T-cell (primary cell): Measurements from ENCODE around the gene PRDM8. TPM values are rescaled to one million over a fixed set of nuclear protein-coding genes. Genes with fewer than 3 reads are reported as not detected.

Experiments used
- ATAC-seq, 4 experiments: fragments of 200-7000 bp in 3 of 4; fragments of 150-1000 bp in 1 of 4; cut with Tn5 transposase; replicated peaks in 1 of 4; 1 replicate in 3 of 4; 2 replicates in 1 of 4; pipeline ENCODE4 v1.10.0; 2021; ENCODE audit warnings: moderate library complexity in 3 of 4, mild to moderate bottlenecking in 2 of 4, moderate number of reproducible peaks in 1 of 4
- CTCF ChIA-PET, 2 donors: fragments of 300-600 bp; sonication (Branson Sonifier 250); formaldehyde crosslinking; loops; one replicate each; lab custom pipeline; 2022; ENCODE audit warnings: antibody characterized with exemption in 2 of 2; lab: Charles Lee
- POLR2A ChIA-PET, 2 donors: fragments of 300-600 bp; sonication (Branson Sonifier 250); formaldehyde crosslinking; loops; one replicate each; lab custom pipeline; 2022; ENCODE audit warnings: antibody characterized with exemption in 2 of 2; lab: Charles Lee
- DNase-seq, 35 experiments: peaks; one replicate each; pipeline versions ENCODE4 v3.0.0 to v3.0.0-alpha.2; 2013 to 2023
- H3K27ac ChIP-seq: one replicate; pipeline ENCODE4 v1.5.1; 2013; ENCODE audit warnings: low read length
- H3K27me3 ChIP-seq, 2 experiments: replicated peaks in 1 of 2; 1 replicate in 1 of 2; 2 replicates in 1 of 2; pipeline versions ENCODE4 v1.6.1 to v1.7.0; 2013; ENCODE audit warnings: low read length in 1 of 2, mixed read lengths in 1 of 2; ENCODE audit not compliant: control insufficient read depth in 2 of 2, insufficient read depth in 2 of 2; ENCODE audit errors: extremely low read depth in 1 of 2
- H3K36me3 ChIP-seq, 2 donors: 1 replicate in 1 of 2; 2 replicates in 1 of 2; pipeline versions ENCODE4 v1.6.1 to v1.7.0; 2013; ENCODE audit warnings: low read length in 1 of 2; ENCODE audit not compliant: control insufficient read depth in 2 of 2, insufficient read depth in 1 of 2; ENCODE audit errors: extremely low read depth in 1 of 2
- H3K4me1 ChIP-seq, 2 experiments: 1 replicate in 1 of 2; 2 replicates in 1 of 2; pipeline versions ENCODE4 v1.6.1 to v1.7.0; 2013; ENCODE audit warnings: low read length in 2 of 2, mixed read lengths in 1 of 2; ENCODE audit not compliant: insufficient read depth in 2 of 2, control insufficient read depth in 1 of 2; ENCODE audit errors: extremely low read depth in 1 of 2
- H3K4me3 ChIP-seq, 2 donors: 1 replicate in 1 of 2; 2 replicates in 1 of 2; pipeline versions ENCODE4 v1.5.1 to v1.7.0; 2013; ENCODE audit warnings: mild to moderate bottlenecking in 2 of 2, low read length in 1 of 2, moderate library complexity in 1 of 2; ENCODE audit not compliant: control insufficient read depth in 1 of 2; ENCODE audit errors: extremely low read depth in 1 of 2
- H3K9me3 ChIP-seq: 2 replicates; pipeline ENCODE4 v1.7.0; 2013
- H3K27ac Mint-ChIP-seq, 2 donors: one replicate each; pipeline ENCODE4 v1.8.0; 2020 to 2021; ENCODE audit warnings: mild to moderate bottlenecking in 2 of 2, mixed read lengths in 2 of 2
- H3K27me3 Mint-ChIP-seq, 2 donors: one replicate each; pipeline ENCODE4 v1.8.0; 2021 to 2022; ENCODE audit warnings: mixed read lengths in 2 of 2
- H3K36me3 Mint-ChIP-seq: one replicate; pipeline ENCODE4 v1.8.0; 2021; ENCODE audit warnings: mixed read lengths
- H3K4me1 Mint-ChIP-seq, 3 donors: one replicate each; pipeline ENCODE4 v1.8.0; 2020 to 2022; ENCODE audit warnings: mixed read lengths in 3 of 3, mild to moderate bottlenecking in 1 of 3
- H3K4me3 Mint-ChIP-seq, 3 donors: one replicate each; pipeline ENCODE4 v1.8.0; 2020 to 2022; ENCODE audit warnings: mild to moderate bottlenecking in 3 of 3, mixed read lengths in 3 of 3, moderate library complexity in 3 of 3
- H3K9me3 Mint-ChIP-seq, 3 donors: one replicate each; pipeline ENCODE4 v1.8.0; 2020 to 2022; ENCODE audit warnings: mixed read lengths in 3 of 3
- WGBS: methylation state at CpG from one replicate; pipeline ENCODE4 v1.1.5; 2013; ENCODE audit warnings: missing lambda C conversion rate; ENCODE audit not compliant: insufficient coverage; 5-methylcytosine and 5-hydroxymethylcytosine counted together
- total RNA-seq, 35 experiments: library from RNA in 6 of 35; stranded (reverse) in 6 of 35; fragments of 120-200 nt in 1 of 35; gene quantifications; one replicate each; pipeline versions ENCODE4 v1.2.1 to v1.2.4 and lab custom pipeline; 2013 to 2026

The PRDM8 gene
- total RNA-seq, 5 donors from 2014 or later (not counting 1 experiment from before 2014, with no cell fraction given) = 10.5 to 18.7 (median 14.1) TPM

DNA sequence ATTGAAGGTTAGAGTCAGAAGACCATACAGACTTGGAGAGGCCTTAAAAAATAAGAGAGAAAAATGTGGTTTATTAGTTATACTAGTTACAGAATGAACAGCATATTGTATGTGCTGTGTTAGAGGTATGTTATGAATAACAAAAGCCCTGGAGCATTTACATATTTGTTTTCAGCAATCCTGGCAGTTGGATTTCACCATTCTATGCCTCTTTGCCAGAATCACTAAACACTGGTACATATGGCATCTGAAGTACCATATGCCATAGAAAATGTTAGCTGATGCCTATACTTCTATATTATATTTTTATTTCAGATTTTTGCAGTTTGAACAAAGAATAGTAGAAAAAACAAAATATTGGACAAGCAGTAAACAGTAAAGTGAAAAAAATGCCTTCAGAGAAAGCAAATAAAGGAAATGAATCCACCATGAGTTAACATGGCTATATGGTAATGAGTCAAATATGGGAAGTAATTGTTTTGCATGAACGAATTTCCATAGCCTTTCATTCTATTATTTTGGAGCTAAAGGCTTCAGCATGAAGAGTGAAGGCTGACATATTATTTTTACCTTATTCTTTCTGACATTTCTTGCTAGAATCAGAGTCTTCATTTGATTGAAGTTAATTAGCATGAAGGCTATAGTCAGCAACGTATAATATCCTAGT, 41.9 kb upstream of the PRDM8 start:
- Mint-ChIP-seq H3K36me3 (peaks cover 3% of the 10 kb centered on the region), H3K27me3 (no peaks in the 10 kb centered on the region), H3K27ac (no peak overlapping the region), H3K9me3 (peaks cover 0 to 7% (median 4%) of the 10 kb centered on the region in 3 donors), H3K4me1 (peaks cover 10 to 14% (median 12%) of the 10 kb centered on the region in 3 donors), H3K4me3 (no peak overlapping the region)
- no peak for ATAC-seq
- whole genome bisulfite sequencing = no CpG with 5 or more reads among the region's 2 CpGs
- Histone ChIP-seq H3K4me3 (no peak overlapping the region), H3K36me3 (no peaks in the 10 kb centered on the region), H3K27ac (no peak overlapping the region), H3K4me1 (no peaks in the 10 kb centered on the region), H3K27me3 (no peaks in the 10 kb centered on the region), H3K9me3 (no peaks in the 10 kb centered on the region)
- ChIA-PET CTCF (interaction anchor here (1.2 to 1.6 kb wide), 3 partner anchors 16 to 29 kb away, joined by 3 to 5 read pairs (median 4); no protein-coding TSS in a partner anchor), POLR2A (interaction anchor here in 1 of 2 donors (0.6 kb wide), 1 partner anchor 32 kb away, joined by 3 read pairs; no protein-coding TSS in a partner anchor)
- DNase-seq = no peak

DNA sequence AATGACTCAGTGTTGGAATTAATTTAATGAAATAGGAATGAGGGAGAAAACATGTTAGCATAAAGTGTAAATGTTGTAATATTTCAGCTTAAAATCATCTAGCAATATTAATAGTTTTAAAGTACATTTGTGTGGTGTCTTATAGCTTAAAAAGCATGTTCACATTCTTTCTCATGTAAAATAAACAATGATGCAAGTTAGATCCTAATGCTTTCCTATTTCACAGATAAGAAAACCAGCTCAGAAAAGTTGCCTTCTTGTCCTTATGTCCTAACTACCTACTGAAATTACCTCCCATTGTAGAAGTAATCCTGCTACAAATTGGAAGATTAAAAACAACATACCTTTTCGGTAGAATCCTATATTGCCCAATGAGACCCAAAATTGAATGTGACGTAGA, 40.9 kb upstream of the PRDM8 start:
- H3K36me3 ChIP-seq = no peaks in the 10 kb centered on the region
- no peak overlapping the region for H3K4me3 Mint-ChIP-seq
- H3K27me3 ChIP-seq = no peaks in the 10 kb centered on the region
- H3K4me3 ChIP-seq = no peak overlapping the region
- CTCF ChIA-PET = interaction anchor here (1.2 to 1.6 kb wide), 2 partner anchors 16 to 30 kb away, joined by 4 to 5 read pairs; no protein-coding TSS in a partner anchor
- no peak overlapping the region for H3K27ac Mint-ChIP-seq
- H3K9me3 ChIP-seq = no peaks in the 10 kb centered on the region
- H3K4me1 Mint-ChIP-seq = peaks cover 10 to 14% (median 12%) of the 10 kb centered on the region in 3 donors
- H3K27ac ChIP-seq = no peak overlapping the region
- POLR2A ChIA-PET = interaction anchor here in 1 of 2 donors (0.6 kb wide), 1 partner anchor 85 kb away, joined by 6 read pairs; no protein-coding TSS in a partner anchor
- no peak for DNase-seq
- WGBS = no CpG with 5 or more reads among the region's 2 CpGs
- H3K4me1 ChIP-seq = no peaks in the 10 kb centered on the region
- no peak for ATAC-seq
- no peaks in the 10 kb centered on the region for H3K27me3 Mint-ChIP-seq
- peaks cover 3% of the 10 kb centered on the region for H3K36me3 Mint-ChIP-seq
- H3K9me3 Mint-ChIP-seq = peaks cover 0 to 7% (median 4%) of the 10 kb centered on the region in 3 donors

DNA sequence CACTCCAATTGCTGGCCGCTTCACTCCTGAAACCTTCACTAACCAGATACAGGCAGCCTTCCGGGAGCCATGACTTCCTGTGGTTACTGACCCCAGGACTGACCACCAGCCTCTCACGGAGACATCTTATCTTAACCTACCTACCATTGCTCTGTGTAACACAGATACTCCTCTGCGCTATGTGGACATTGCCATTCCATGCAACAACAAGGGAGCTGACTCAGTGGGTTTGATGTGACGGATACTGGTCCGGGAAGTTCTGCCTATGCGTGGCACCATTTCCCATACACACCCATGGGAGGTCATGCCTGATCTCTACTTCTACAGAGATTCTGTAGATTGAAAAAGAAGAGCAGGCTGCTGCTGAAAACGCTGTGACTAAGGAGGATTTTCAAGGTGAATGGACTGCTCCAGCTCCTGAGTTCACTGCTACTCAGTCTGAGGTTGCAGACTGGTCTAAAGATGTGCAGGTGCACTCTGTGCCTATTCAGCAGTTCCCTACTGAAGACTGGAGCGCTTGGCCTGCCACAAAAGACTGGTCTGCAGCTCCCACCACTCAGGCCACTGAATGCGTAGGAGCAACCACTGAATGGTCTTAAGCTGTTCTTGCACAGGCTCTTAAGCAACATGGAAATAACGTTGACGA, 35.8 kb upstream of the PRDM8 start:
- Mint-ChIP-seq H3K27ac (no peak overlapping the region), H3K36me3 (peaks cover 3% of the 10 kb centered on the region), H3K27me3 (no peaks in the 10 kb centered on the region), H3K4me1 (peaks cover 0 to 3% (median 0%) of the 10 kb centered on the region in 3 donors), H3K9me3 (peaks cover 0 to 7% (median 4%) of the 10 kb centered on the region in 3 donors), H3K4me3 (no peak overlapping the region)
- 86% methylated on average over 7 of the region's 12 CpGs for WGBS
- no peaks in the 10 kb centered on the region for H3K27me3 ChIP-seq
- CTCF ChIA-PET = interaction anchor here in 1 of 2 donors (1.3 kb wide), 1 partner anchor 40 kb away, joined by 4 read pairs; no protein-coding TSS in a partner anchor
- H3K4me1 ChIP-seq = no peaks in the 10 kb centered on the region
- no peaks in the 10 kb centered on the region for H3K36me3 ChIP-seq
- POLR2A ChIA-PET = no interaction called here
- H3K9me3 ChIP-seq = no peaks in the 10 kb centered on the region
- H3K27ac ChIP-seq = no peak overlapping the region
- ATAC-seq (no peak), DNase-seq (no peak)
- H3K4me3 ChIP-seq = no peak overlapping the region

DNA sequence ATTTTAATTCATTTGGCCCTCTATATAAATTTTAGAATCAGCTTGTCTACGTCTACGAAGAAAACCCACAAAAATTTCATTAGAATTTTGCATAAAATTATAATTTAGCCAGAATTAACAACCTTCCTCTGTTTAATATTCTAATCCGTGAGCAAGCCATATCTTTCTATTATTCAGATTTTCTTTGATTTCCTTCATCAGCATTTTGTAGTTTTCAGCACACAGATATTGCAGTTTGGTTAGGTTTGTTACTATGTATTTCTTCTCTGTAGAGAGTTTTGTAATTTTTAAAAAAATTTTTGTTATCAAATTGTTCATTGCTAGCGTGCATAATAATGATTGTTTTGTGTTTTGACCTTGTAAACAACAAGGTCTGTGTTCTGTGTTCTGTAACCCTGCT, 34.9 kb upstream of the PRDM8 start:
- no peak overlapping the region for H3K4me3 Mint-ChIP-seq
- Histone ChIP-seq H3K27ac (no peak overlapping the region), H3K9me3 (no peaks in the 10 kb centered on the region), H3K4me1 (no peaks in the 10 kb centered on the region), H3K36me3 (no peaks in the 10 kb centered on the region), H3K27me3 (no peaks in the 10 kb centered on the region), H3K4me3 (no peak overlapping the region)
- H3K27me3 Mint-ChIP-seq = no peaks in the 10 kb centered on the region
- peaks cover 0 to 5% (median 4%) of the 10 kb centered on the region in 3 donors for H3K9me3 Mint-ChIP-seq
- ChIA-PET POLR2A (no interaction called here), CTCF (no interaction called here)
- ATAC-seq (no peak), DNase-seq (no peak)
- H3K36me3 Mint-ChIP-seq = peaks cover 3% of the 10 kb centered on the region
- WGBS = 86% methylated on average over 2 of the region's 4 CpGs
- H3K27ac Mint-ChIP-seq = no peak overlapping the region
- peaks cover 0 to 3% (median 0%) of the 10 kb centered on the region in 3 donors for H3K4me1 Mint-ChIP-seq

DNA sequence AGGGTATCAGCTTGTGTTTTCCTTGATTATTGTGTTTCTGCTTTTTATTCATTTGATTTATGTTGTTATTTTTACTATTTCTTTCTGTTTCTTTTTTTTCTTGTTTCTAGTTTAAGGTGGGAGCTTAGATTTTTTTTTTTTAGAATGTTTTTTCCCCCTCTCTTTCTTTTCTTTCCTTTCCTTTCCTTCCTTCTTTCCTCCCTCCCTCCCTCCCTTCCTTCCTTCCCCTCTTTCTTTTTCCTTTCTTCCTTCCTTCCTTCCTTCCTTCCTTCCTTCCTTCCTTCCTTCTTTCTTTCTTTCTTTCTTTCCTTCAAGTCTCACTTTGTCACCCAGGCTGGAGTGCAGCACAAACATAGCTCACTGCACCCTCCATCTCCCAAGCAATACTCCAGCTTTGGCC, 31.4 kb upstream of the PRDM8 start:
- H3K36me3 Mint-ChIP-seq = no peaks in the 10 kb centered on the region
- CTCF ChIA-PET = interaction anchor here (0.6 to 0.7 kb wide), 5 partner anchors 13 to 1638 kb away, joined by 3 to 6 read pairs (median 4); partner anchors contain the start of gene PAQR3 (in 1 of the 2)
- H3K4me1 ChIP-seq = peaks cover 0 to 6% of the 10 kb centered on the region in 2 experiments

DNA sequence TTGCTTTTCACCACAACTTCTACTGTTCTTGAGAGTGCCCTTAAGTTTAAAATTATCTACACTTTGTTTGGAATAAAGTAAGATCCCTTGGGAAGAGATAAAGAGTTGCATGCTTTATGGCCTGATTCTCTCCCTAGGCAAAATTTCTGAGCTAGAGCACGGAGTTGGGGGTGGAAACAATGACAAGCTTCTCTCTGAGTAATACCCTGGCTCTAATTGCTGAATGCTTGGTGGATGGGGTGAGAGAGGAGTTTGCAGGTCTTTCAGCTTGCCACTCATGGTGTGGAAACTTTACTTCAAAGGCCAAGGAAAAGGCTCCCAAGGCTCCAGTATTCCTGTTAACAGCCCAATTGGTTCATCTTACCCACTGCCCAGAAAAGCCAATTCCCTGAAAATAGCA, 26.1 kb upstream of the PRDM8 start:
- peak overlapping the region; percentile 93 for H3K27ac ChIP-seq
- H3K4me1 ChIP-seq = peaks cover 33 to 41% of the 10 kb centered on the region in 2 experiments
- H3K36me3 ChIP-seq = no peaks in the 10 kb centered on the region
- no peaks in the 10 kb centered on the region for H3K36me3 Mint-ChIP-seq
- no CpG with 5 or more reads among the region's 1 CpG for WGBS
- peak overlapping the region in 1 of 3 donors; percentile 76 for H3K4me3 Mint-ChIP-seq
- no peak for ATAC-seq
- no peaks in the 10 kb centered on the region for H3K9me3 ChIP-seq
- H3K27ac Mint-ChIP-seq = peak overlapping the region; percentile 94 to 99
- no peaks in the 10 kb centered on the region for H3K27me3 Mint-ChIP-seq
- ChIA-PET CTCF (interaction anchor here (0.6 to 4.5 kb wide), 10 partner anchors 11 to 612 kb away, joined by 3 to 45 read pairs (median 6); no protein-coding TSS in a partner anchor), POLR2A (no interaction called here)
- no peak overlapping the region for H3K4me3 ChIP-seq
- peaks cover 60 to 69% (median 66%) of the 10 kb centered on the region in 3 donors for H3K4me1 Mint-ChIP-seq
- H3K9me3 Mint-ChIP-seq = no peaks in the 10 kb centered on the region
- no peak for DNase-seq
- no peaks in the 10 kb centered on the region for H3K27me3 ChIP-seq

More for the DNA sequence above, 31.4 kb upstream of the PRDM8 start:
- Histone ChIP-seq H3K4me3 (no peak overlapping the region), H3K27ac (no peak overlapping the region), H3K9me3 (no peaks in the 10 kb centered on the region), H3K36me3 (no peaks in the 10 kb centered on the region), H3K27me3 (no peaks in the 10 kb centered on the region)
- Mint-ChIP-seq H3K4me1 (peaks cover 9 to 19% (median 17%) of the 10 kb centered on the region in 3 donors), H3K9me3 (no peaks in the 10 kb centered on the region), H3K27ac (no peak overlapping the region), H3K4me3 (no peak overlapping the region), H3K27me3 (no peaks in the 10 kb centered on the region)
- POLR2A ChIA-PET = interaction anchor here (0.6 to 1.0 kb wide), 7 partner anchors 14 to 1215 kb away, joined by 3 to 5 read pairs (median 4); no protein-coding TSS in a partner anchor
- DNase-seq = no peak
- ATAC-seq = no peak
